GM18909 (cell line): ENCODE measurements around the gene PRDM16.

Experiments
- ATAC-seq: cut with Tn5 transposase; IDR thresholded peaks from one replicate; pipeline ENCODE4 v1.9.1; 2021; ENCODE audit warnings: mild to moderate bottlenecking; ENCODE audit not compliant: unreplicated experiment, poor library complexity

Gene PRDM16

GRCh38 chr1:3115275-3116149 is 46.5 kb downstream of the PRDM16 start:
- ATAC-seq = no peak

- no peak for ATAC-seq
Observed at GRCh38 chr1:3116150-3116510, 47.1 kb downstream of the PRDM16 start.

GRCh38 chr1:3116560-3116959 is 47.6 kb downstream of the PRDM16 start:
- no peak for ATAC-seq

- ATAC-seq = no peak
Observed at GRCh38 chr1:3117879-3118278, 48.9 kb downstream of the PRDM16 start.

- no peak for ATAC-seq
Observed at GRCh38 chr1:3119061-3119460, 50.1 kb downstream of the PRDM16 start.

GRCh38 chr1:3119725-3120124 is 50.7 kb downstream of the PRDM16 start:
- no peak for ATAC-seq

GRCh38 chr1:3120140-3120539 is 51.1 kb downstream of the PRDM16 start:
- no peak for ATAC-seq

- no peak for ATAC-seq
Observed at GRCh38 chr1:3120994-3121393, 52.0 kb downstream of the PRDM16 start.

- no peak for ATAC-seq
Observed at GRCh38 chr1:3121401-3122210, 52.6 kb downstream of the PRDM16 start.

- no peak for ATAC-seq
Observed at GRCh38 chr1:3122311-3122710, 53.3 kb downstream of the PRDM16 start.

- ATAC-seq = no peak
Observed at GRCh38 chr1:3124246-3124645, 55.2 kb downstream of the PRDM16 start.

- no peak for ATAC-seq
Observed at GRCh38 chr1:3125078-3125477, 56.1 kb downstream of the PRDM16 start.

GRCh38 chr1:3125546-3126368 is 56.8 kb downstream of the PRDM16 start:
- ATAC-seq = no peak

GRCh38 chr1:3126756-3127678 is 58.0 kb downstream of the PRDM16 start:
- no peak for ATAC-seq

- no peak for ATAC-seq
Observed at GRCh38 chr1:3127738-3128137, 58.7 kb downstream of the PRDM16 start.

GRCh38 chr1:3128431-3129132 is 59.6 kb downstream of the PRDM16 start:
- no peak for ATAC-seq

- ATAC-seq = no peak
Observed at GRCh38 chr1:3129133-3129490, 60.1 kb downstream of the PRDM16 start.

- no peak for ATAC-seq
Observed at GRCh38 chr1:3130268-3130667, 61.3 kb downstream of the PRDM16 start.

- ATAC-seq = no peak
Observed at GRCh38 chr1:3132660-3133059, 63.7 kb downstream of the PRDM16 start.
